Lower lobe of right lung (tissue), 2 donors: ENCODE results near the gene NTHL1. TPM values are rescaled to one million over a fixed set of nuclear protein-coding genes. Genes with fewer than 3 reads are reported as not detected.

Source experiments
- ATAC-seq, 2 donors: fragments of 200-7000 bp; cut with Tn5 transposase; one replicate each; pipeline ENCODE4 v1.9.1; 2020 to 2022; ENCODE audit warnings: mild to moderate bottlenecking in 2 of 2, moderate library complexity in 2 of 2
- DNase-seq: peaks from one replicate; pipeline ENCODE4 v3.0.0-alpha.2; 2020
- H3K27ac ChIP-seq: fragments of 200-600 bp; one replicate; pipeline ENCODE4 v1.8.0; 2022
- H3K27me3 ChIP-seq: fragments of 200-600 bp; one replicate; pipeline ENCODE4 v1.8.0; 2022; ENCODE audit warnings: low read depth
- H3K36me3 ChIP-seq: fragments of 200-600 bp; one replicate; pipeline ENCODE4 v1.8.0; 2022; ENCODE audit warnings: mild to moderate bottlenecking
- H3K4me1 ChIP-seq: fragments of 200-600 bp; one replicate; pipeline ENCODE4 v1.8.0; 2022
- H3K4me3 ChIP-seq: fragments of 200-600 bp; one replicate; pipeline ENCODE4 v1.8.0; 2022; ENCODE audit warnings: mild to moderate bottlenecking
- H3K9me3 ChIP-seq: fragments of 200-600 bp; one replicate; pipeline ENCODE4 v1.8.0; 2022
- intact Hi-C: fragments of 100-400 bp; cut with DNase I; formaldehyde crosslinking; loops from one replicate; pipeline ENCODE4 v1.11.0; 2022
- total RNA-seq: library from RNA; stranded (reverse); fragmentation: NEBNext Ultra II Directional; extraction: Animal tissue kit (Norgen Biotek cat#: 25700); gene quantifications from one replicate; pipeline ENCODE4 v1.2.1, GENCODE V29; 2021
- TF ChIP-seq, protein P1 (sequence below): fragments of 200-600 bp; IDR thresholded peaks from one replicate; pipeline ENCODE4 v1.8.0; 2022; ENCODE audit warnings: antibody characterized with exemption, mild to moderate bottlenecking
- donor health status: DM: no; HTN: yes; CAD: no; lungs with severe emphysema.

Gene NTHL1
- total RNA-seq, 1 donor from 2014 or later: 24.3 TPM

DNA sequence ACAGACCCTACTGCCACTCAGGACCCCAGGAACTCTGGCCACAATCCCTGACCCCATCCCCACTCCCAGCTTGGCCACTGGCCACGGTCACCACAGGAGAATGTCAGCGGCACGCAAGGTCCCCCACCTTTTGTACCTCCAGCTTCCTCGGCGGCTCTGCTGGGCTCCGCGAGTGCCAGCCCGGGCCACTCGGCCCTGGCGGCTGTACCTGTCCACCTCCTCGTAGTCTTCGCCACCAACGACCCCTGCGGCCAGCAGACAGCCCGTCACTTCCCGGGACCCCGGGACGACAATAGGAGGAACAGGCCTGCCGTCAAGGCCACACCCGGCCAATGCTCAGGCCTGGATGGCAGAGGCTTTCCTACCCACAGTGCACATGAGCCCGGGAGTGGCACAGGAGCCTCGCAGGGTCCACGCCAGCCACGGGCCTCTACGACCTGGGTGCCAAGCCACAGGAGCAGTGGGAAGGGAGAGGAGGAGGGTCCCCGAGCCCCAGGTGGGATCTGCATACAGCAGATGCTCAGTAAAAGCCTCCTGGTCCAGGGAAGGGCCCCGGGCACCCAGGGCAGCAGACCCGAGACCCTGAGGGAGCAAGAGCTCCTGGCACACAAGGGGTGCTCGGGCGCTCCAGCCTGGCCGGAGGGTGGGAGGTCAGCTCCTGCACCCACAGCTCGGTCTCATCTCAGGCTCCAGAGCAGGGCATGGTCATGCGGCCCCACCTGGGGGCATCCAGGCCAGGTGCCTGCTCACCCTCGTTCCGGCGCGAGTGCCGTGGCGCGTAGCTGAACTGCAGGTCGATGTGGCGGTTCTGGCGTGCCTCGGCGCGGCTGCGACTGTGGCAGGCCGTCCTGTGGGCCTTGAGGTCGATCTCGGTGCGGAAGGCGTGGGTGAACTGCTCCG lies 45.9 kb downstream of the NTHL1 start:
- intact Hi-C loops: no loop called here
- no peak for DNase-seq
- TF ChIP-seq, protein P1, sequence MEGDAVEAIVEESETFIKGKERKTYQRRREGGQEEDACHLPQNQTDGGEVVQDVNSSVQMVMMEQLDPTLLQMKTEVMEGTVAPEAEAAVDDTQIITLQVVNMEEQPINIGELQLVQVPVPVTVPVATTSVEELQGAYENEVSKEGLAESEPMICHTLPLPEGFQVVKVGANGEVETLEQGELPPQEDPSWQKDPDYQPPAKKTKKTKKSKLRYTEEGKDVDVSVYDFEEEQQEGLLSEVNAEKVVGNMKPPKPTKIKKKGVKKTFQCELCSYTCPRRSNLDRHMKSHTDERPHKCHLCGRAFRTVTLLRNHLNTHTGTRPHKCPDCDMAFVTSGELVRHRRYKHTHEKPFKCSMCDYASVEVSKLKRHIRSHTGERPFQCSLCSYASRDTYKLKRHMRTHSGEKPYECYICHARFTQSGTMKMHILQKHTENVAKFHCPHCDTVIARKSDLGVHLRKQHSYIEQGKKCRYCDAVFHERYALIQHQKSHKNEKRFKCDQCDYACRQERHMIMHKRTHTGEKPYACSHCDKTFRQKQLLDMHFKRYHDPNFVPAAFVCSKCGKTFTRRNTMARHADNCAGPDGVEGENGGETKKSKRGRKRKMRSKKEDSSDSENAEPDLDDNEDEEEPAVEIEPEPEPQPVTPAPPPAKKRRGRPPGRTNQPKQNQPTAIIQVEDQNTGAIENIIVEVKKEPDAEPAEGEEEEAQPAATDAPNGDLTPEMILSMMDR: no peak
- H3K27me3 ChIP-seq: no peaks in the 10 kb centered on the region
- no peak overlapping the region for H3K4me3 ChIP-seq
- H3K36me3 ChIP-seq: peaks cover 69% of the 10 kb centered on the region
- no peak for ATAC-seq
- H3K4me1 ChIP-seq: peaks cover 45% of the 10 kb centered on the region
- no peak overlapping the region for H3K27ac ChIP-seq
- no peaks in the 10 kb centered on the region for H3K9me3 ChIP-seq

GRCh38 chr16:2001035-2001434 lies 46.6 kb downstream of the NTHL1 start:
- DNase-seq (no peak), ATAC-seq (no peak)
- Histone ChIP-seq H3K4me1 (peaks cover 42% of the 10 kb centered on the region), H3K27ac (no peak overlapping the region), H3K36me3 (peaks cover 73% of the 10 kb centered on the region), H3K4me3 (no peak overlapping the region), H3K9me3 (no peaks in the 10 kb centered on the region), H3K27me3 (no peaks in the 10 kb centered on the region)
- intact Hi-C loops: no loop called here
- TF ChIP-seq, protein P1: no peak

DNA sequence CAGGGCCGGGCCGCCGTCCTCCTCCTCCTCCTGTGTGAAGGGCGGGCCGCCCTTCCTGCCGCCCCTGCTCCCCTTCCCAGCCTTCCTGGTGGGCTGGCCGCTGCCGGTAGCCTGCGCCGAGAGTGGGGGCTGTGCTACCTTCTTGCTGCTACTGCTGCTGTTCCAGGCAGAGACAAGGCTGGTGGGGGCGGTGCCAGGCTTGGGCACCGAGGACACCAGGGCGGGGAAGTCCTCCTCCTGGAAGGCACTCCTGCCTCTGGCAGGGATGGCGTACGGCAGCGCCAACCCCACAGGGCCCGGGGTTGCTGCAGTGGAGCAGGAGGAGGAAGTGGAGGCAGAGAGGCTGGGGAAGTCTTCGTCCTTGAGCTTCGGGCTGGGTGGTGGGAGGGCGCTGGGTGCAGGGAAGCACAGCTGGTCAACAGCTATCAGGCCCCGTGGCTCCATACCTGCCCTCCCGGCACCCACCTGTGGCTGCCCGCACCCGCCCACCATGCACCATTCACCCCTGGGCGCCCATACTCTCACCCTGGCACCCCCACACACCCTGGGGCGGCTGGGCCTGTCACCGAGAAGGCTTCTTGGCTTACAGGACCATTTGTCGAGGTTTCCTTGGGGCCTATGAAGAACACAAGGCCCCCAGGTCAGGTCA lies 47.6 kb downstream of the NTHL1 start:
- DNase-seq: no peak
- no peak overlapping the region for H3K27ac ChIP-seq
- H3K4me3 ChIP-seq: no peak overlapping the region
- intact Hi-C loops: no loop called here
- H3K9me3 ChIP-seq: no peaks in the 10 kb centered on the region
- peaks cover 73% of the 10 kb centered on the region for H3K36me3 ChIP-seq
- TF ChIP-seq, protein P1: no peak
- no peaks in the 10 kb centered on the region for H3K27me3 ChIP-seq
- ATAC-seq: no peak
- peaks cover 31% of the 10 kb centered on the region for H3K4me1 ChIP-seq

DNA sequence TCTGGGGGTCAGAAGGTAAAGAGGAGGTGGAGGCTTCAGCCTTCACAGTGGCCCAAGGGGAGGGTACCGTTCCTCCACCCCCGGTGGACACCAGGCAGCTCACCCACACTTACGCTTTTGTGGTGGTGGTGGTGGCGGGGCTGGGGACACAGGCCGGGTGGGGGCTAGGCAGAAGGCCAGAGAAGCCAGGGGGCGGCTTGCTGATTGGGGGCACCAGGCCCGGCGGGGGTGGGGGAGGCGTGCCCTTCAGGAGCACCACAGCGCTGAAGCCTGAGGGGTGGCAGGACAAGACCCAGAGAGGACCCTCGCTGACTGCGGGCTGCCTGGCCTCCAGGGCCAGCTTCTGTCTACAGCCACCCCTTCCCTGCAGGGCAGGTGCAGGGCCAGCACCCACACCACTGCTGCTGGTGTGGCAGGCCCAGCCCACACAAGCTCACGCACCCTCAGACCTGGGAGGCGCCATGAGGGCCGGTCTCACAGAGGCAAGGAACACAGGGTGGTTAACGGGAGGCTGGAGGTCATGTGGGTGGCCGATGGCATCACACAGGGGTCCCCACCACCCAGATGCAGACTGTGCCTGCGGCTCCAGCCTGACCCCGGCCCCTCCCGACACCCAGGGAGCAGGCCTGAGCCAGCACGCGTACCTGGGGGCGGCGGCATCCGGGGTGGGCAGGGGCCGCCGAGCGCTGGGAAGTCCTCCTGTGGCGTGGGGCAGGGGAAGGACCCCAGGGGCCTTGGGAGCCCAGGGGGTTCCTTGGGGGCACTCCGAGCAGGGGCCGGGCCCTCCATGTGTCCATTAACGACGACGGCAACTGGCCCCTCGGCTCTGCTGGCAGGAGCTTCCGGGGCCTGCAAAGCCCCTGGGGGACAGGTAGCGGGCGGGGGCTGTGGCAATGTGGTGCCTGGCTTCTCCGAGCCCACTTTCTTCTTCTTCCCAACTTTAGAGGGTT lies 48.5 kb downstream of the NTHL1 start:
- Histone ChIP-seq H3K9me3 (no peaks in the 10 kb centered on the region), H3K36me3 (peaks cover 73% of the 10 kb centered on the region), H3K27me3 (no peaks in the 10 kb centered on the region), H3K27ac (no peak overlapping the region), H3K4me3 (no peak overlapping the region), H3K4me1 (peaks cover 23% of the 10 kb centered on the region)
- DNase-seq: peak; percentile 43
- TF ChIP-seq, protein P1: no peak
- no peak for ATAC-seq
- intact Hi-C loops: no loop called here

- Histone ChIP-seq H3K36me3 (peaks cover 71% of the 10 kb centered on the region), H3K9me3 (no peaks in the 10 kb centered on the region), H3K4me3 (no peak overlapping the region), H3K27me3 (no peaks in the 10 kb centered on the region), H3K4me1 (peaks cover 15% of the 10 kb centered on the region), H3K27ac (peak overlapping the region; percentile 49)
- DNase-seq: peak; percentile 41
- ATAC-seq: no peak
- TF ChIP-seq, protein P1: no peak
- intact Hi-C loops: no loop called here
These were observed 49.2 kb downstream of the NTHL1 start for GRCh38 chr16:1998360-1998835.
